GM20000 (cell line): ENCODE results near the gene LYSMD1.
"Not testable (repeated sequence)": the region's sequence is repeated elsewhere in the genome, so short reads cannot be mapped to it uniquely, and the experiment has no call there.

Experiments used
- DNase-seq: peaks from one replicate; pipeline ENCODE4 v3.0.0; 2012; ENCODE audit warnings: low spot score
- TF ChIP-seq, protein P1 (sequence below): IDR thresholded peaks from 2 replicates; pipeline ENCODE4 v1.5.1; 2012; ENCODE audit warnings: mild to moderate bottlenecking, control low read depth; ENCODE audit errors: extremely low read depth, missing control alignments

The LYSMD1 gene, protein sequence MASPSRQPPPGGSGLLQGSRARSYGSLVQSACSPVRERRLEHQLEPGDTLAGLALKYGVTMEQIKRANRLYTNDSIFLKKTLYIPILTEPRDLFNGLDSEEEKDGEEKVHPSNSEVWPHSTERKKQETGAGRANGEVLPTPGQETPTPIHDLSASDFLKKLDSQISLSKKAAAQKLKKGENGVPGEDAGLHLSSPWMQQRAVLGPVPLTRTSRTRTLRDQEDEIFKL

DNA sequence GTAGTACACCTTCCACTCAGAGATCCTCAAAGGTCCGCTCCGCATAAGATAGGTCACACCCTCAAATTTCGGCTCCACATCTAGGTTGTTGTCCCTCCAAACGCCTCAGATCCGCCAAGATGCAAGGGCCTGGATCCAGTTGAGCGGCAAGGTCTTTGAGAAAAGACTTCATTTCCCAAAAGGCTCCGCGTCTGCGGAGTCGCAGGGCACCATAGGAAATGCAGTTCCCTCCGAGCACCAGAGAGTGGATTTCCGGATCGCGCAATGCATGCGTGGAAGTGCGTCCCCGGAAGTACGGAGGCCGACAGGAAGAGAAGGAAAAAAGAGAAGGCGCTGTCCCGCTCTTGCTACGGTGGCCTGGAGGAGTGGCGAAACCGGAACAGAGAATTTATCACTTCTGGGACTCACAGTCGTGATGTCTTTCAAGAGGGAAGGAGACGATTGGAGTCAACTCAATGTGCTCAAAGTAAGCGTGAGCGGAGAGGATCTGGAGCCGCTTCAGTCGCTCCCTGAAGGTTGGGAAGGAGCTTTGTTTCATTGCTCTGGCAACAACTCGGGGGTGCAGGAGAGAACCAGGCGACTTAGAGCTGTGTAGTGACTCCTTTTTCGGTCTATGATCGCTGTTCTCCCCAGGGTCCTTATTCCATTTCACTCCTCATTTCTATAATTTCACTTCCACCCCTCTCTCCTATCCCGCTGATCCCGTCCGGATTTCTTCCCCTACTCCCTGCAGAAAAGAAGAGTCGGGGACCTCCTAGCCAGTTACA, at the start of gene LYSMD1, which contains the start of gene SCNM1:
LYSMD1 (minus strand) TSS at position 165 of the 767 bp plus-strand sequence. CDS start 644 bp downstream, outside the sequence.
SCNM1 (plus strand) TSS at position 407 of the 767 bp plus-strand sequence; CDS start at position 416, 9 bp downstream.
- TF ChIP-seq, protein P1, sequence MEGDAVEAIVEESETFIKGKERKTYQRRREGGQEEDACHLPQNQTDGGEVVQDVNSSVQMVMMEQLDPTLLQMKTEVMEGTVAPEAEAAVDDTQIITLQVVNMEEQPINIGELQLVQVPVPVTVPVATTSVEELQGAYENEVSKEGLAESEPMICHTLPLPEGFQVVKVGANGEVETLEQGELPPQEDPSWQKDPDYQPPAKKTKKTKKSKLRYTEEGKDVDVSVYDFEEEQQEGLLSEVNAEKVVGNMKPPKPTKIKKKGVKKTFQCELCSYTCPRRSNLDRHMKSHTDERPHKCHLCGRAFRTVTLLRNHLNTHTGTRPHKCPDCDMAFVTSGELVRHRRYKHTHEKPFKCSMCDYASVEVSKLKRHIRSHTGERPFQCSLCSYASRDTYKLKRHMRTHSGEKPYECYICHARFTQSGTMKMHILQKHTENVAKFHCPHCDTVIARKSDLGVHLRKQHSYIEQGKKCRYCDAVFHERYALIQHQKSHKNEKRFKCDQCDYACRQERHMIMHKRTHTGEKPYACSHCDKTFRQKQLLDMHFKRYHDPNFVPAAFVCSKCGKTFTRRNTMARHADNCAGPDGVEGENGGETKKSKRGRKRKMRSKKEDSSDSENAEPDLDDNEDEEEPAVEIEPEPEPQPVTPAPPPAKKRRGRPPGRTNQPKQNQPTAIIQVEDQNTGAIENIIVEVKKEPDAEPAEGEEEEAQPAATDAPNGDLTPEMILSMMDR, result no peak
- peak; percentile 91 for DNase-seq

DNA sequence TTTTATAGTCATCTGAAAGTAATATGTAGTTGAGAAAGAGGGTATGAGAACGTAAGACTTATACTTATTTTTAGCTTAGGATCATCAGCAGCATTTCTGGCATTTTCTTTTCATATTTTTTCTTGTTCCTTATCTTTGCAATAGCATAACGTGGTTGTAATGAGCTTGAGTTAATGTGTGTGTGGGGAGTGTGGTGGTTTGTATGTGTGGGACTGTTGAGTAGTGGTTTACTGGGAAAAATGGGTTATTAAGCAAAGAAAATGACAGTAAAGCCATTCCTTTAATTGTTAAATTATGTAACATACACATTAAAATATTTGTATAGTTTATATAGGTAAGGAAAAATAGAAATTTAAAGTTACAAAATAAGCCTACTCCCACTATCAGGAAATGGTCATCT, 47.9 kb upstream of the LYSMD1 start:
- no peak for DNase-seq
- TF ChIP-seq, protein P1, result no peak

DNA sequence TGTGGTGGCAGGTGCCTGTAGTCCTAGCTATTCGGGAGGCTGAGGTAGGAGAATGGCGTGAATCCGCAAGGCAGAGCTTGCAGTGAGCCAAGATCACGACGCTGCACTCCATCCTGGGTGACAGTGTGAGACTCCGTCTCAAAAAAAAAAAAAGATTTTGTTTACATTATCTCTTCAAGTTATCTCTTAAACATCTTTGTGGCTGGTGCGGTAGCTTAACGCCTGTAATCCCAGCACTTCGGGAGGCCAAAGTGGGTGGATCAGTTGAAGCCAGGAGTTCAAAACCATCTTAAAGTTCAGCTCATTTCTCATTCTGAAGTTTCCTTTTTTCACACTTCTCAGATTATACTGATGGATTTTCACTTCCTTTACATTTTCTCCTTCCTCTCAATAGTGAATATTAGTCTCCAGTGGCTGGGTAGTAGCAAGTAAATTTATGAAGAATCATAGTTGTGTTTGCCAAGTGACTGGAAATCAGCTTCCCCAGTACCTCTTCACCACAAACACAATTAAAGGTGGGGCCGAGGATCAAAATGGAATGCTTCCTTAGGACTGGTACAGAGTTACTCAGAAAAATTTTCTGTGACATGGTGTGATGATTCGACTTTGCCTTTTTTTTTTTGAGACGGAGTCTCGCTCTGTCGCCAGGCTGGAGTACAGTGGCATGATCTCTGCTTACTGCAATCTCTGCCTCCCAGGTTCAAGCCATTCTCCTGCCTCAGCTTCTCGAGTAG, 46.4 kb upstream of the LYSMD1 start:
- no peak for DNase-seq
- TF ChIP-seq, protein P1, result no peak

DNA sequence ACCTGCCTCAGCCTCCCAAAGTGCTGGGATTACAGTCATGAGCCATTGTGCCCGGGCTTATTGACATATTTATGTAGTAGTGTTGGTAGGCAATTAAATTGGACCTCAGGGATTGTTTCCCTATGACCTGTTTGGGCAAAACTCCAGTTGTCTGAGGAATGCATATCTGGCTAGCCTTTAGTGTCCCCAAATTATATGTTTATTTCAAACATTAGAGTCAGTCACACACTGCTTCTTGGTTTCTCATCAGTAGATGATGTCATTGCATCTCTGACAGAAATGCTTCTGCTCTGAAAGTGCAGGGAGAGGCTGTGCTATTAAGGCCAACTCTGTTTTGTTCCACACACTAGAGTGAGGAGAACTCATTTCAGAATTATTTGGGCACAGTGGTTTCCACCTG, 45.1 kb upstream of the LYSMD1 start:
- DNase-seq, result no peak
- TF ChIP-seq, protein P1, result no peak

DNA sequence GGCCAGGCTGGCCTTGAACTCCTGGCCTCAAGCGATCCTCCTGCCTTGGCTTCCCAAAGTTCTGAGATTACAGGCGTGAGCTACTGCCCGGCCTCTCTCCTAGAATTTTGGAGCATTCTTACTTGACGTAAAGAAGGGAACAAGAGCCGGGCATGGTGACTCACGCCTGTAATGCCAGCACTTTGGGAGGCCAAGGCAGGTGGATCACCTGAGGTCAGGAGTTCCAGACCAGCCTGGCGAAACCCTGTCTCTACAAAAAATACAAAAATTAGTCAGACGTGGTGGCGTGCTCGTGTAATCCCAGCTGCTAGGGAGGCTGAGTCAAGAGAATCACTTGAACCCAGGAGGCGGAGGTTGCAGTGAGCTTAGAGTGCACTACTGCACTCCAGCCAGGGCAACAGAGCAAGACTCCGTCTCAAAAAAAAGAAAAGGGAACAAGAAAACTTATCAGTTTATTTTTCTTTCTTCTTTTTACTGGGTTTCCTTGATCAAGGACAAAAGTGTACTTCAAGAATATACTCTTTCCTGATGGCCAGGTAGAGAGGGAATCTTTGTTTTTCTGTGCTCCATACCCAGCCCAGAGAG, 39.8 kb upstream of the LYSMD1 start:
- DNase-seq, result not testable (repeated sequence)

DNA sequence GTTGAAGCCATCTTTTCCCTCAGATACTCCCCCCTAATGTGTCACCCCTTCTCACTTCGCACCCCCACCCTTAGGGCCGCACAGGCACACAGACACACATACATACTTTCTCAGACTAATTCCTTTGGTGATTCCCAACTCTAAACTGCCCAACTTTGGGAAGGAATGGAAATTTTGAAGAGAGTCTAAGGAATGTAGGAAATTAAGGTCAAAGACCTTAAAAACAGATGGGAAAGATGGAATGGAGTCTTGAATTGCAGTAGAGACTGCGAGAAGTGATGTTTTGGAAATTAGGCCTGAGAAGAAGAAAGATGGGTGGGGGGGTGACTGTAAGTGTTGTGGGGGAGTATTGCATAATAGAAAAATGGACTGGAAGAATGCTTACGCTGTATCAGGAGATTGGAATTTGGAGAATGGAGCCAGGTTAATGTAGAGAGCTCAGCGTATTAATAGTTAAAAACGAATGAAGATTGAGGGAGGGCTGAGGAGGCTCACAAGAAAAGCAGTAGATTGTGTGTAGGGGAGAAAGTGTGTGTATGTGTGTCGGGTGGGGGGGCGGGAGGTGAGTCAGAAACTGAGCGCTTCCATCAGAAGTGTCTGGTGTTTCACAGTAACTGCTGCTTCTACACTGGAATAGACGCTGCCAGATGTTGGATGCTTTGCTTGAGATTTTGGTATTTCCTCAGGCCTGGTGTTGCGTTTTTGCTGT, 34.3 kb upstream of the LYSMD1 start:
- TF ChIP-seq, protein P1, result no peak
- DNase-seq, result no peak
